GM12875 (cell line): Measurements from ENCODE around the gene LSM3.

Experiments used
- H3K4me3 ChIP-seq: one replicate; pipeline ENCODE4 v1.5.1; 2011; ENCODE audit warnings: low read depth, low read length, control low read depth
- CTCF ChIP-seq: IDR thresholded peaks from 2 replicates; pipeline ENCODE4 v1.5.1; 2011; ENCODE audit warnings: low read depth, mild to moderate bottlenecking, control low read depth, inconsistent platforms, low read length, moderate library complexity, borderline replicate concordance; ENCODE audit not compliant: insufficient read depth

Gene LSM3

GRCh38 chr3:14181253-14181652 is 2.6 kb downstream of the LSM3 start:
- no peak for TF ChIP-seq CTCF
- H3K4me3 ChIP-seq: no peak overlapping the region

GRCh38 chr3:14183015-14183577 is 4.5 kb downstream of the LSM3 start:
- no peak overlapping the region for H3K4me3 ChIP-seq
- TF ChIP-seq CTCF: no peak

- no peak overlapping the region for H3K4me3 ChIP-seq
- TF ChIP-seq CTCF: no peak
Measured at GRCh38 chr3:14186854-14187458, 8.3 kb downstream of the LSM3 start.

- H3K4me3 ChIP-seq: no peak overlapping the region
- TF ChIP-seq CTCF: no peak
Measured at GRCh38 chr3:14188041-14188754, 9.6 kb downstream of the LSM3 start.

GRCh38 chr3:14194865-14195264 is 16.2 kb downstream of the LSM3 start:
- no peak overlapping the region for H3K4me3 ChIP-seq
- TF ChIP-seq CTCF: no peak

- no peak for TF ChIP-seq CTCF
- no peak overlapping the region for H3K4me3 ChIP-seq
Measured at GRCh38 chr3:14199641-14200040, 21.0 kb downstream of the LSM3 start.

- TF ChIP-seq CTCF: no peak
- H3K4me3 ChIP-seq: no peak overlapping the region
Measured at GRCh38 chr3:14200276-14200675, 21.7 kb downstream of the LSM3 start.
